ENCODE results near the gene FGFR4.

- TF ChIP-seq CTCF (IDR thresholded peaks at IDR 0.05) (no peak), POLR2A (IDR thresholded peaks at IDR 0.05) (no peak)
These were observed 17.0 kb downstream of the FGFR4 start for GRCh38 chr5:177103523-177104253.

All from lower leg skin (tissue), 3 donors.